LNCAP (cell line): ENCODE results near the gene GPD1L.

Experiments
- CTCF ChIP-seq: fragments of 450-650 bp; IDR thresholded peaks from 2 replicates; pipeline ENCODE4 v1.5.1; 2017; ENCODE audit warnings: mild to moderate bottlenecking

GPD1L gene

GRCh38 chr3:32106132-32106928, at the start of gene GPD1L:
Gene GPD1L, plus strand, starts transcription at chr3:32106620. Its CDS starts 92 bp downstream, at chr3:32106712.
- TF ChIP-seq CTCF: no peak

- TF ChIP-seq CTCF: no peak
Measured at GRCh38 chr3:32062950-32063582, 43.4 kb upstream of the GPD1L start.

- no peak for TF ChIP-seq CTCF
Measured at GRCh38 chr3:32066686-32067085, 39.7 kb upstream of the GPD1L start.

GRCh38 chr3:32076566-32076965, 29.9 kb upstream of the GPD1L start:
- TF ChIP-seq CTCF: no peak

GRCh38 chr3:32077260-32078084, 28.9 kb upstream of the GPD1L start:
- TF ChIP-seq CTCF: no peak

- no peak for TF ChIP-seq CTCF
Measured at GRCh38 chr3:32078085-32078634, 28.3 kb upstream of the GPD1L start.

- TF ChIP-seq CTCF: no peak
Measured at GRCh38 chr3:32078864-32079263, 27.6 kb upstream of the GPD1L start.
